NB4 (cell line): Measurements from ENCODE around the gene PHACTR1.

Source experiments
- MYC ChIP-seq: IDR thresholded peaks from 2 replicates; pipeline ENCODE4 v1.6.1; 2011; ENCODE audit warnings: low read depth, low read length
- POLR2A ChIP-seq: IDR thresholded peaks from 2 replicates; pipeline ENCODE4 v1.6.1; 2011; ENCODE audit warnings: mild to moderate bottlenecking; ENCODE audit not compliant: insufficient read length; ENCODE audit errors: extremely low read depth
- TF ChIP-seq, protein P1 (sequence below): IDR thresholded peaks from one replicate; pipeline ENCODE4 v1.5.1; 2012; ENCODE audit warnings: low read depth, low read length
- TF ChIP-seq, protein P2 (sequence below): IDR thresholded peaks from 2 replicates; pipeline ENCODE4 v1.6.1; 2011; ENCODE audit warnings: low read depth, low read length

DNA sequence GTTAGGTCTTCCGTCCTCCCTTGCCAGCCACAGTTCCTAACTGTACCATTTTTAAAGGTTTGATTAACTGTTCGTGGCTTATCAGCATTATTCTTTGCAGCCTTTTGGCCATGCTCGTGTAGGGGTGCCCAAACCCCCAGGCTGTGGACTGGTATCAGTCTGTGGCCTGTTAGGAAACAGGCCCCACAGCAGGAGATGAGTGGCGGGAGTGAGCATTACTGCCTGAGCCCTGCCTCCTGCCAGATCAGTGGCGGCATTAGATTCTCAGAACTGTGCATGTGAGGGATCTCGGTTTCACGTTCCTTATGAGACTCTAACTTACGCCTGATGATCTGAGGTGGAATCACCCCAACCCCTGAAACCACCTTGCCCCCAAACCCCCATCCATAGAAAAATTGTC lies 532.4 kb downstream of the PHACTR1 start:
- TF ChIP-seq, protein P1, sequence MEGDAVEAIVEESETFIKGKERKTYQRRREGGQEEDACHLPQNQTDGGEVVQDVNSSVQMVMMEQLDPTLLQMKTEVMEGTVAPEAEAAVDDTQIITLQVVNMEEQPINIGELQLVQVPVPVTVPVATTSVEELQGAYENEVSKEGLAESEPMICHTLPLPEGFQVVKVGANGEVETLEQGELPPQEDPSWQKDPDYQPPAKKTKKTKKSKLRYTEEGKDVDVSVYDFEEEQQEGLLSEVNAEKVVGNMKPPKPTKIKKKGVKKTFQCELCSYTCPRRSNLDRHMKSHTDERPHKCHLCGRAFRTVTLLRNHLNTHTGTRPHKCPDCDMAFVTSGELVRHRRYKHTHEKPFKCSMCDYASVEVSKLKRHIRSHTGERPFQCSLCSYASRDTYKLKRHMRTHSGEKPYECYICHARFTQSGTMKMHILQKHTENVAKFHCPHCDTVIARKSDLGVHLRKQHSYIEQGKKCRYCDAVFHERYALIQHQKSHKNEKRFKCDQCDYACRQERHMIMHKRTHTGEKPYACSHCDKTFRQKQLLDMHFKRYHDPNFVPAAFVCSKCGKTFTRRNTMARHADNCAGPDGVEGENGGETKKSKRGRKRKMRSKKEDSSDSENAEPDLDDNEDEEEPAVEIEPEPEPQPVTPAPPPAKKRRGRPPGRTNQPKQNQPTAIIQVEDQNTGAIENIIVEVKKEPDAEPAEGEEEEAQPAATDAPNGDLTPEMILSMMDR = no peak
- TF ChIP-seq POLR2A (no peak), MYC (no peak)
- TF ChIP-seq, protein P2, sequence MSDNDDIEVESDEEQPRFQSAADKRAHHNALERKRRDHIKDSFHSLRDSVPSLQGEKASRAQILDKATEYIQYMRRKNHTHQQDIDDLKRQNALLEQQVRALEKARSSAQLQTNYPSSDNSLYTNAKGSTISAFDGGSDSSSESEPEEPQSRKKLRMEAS = no peak
